GM18526 (cell line): ENCODE results near the gene TPBG.

Experiments used
- POLR2A ChIP-seq: IDR thresholded peaks from 3 replicates; pipeline ENCODE4 v1.6.1; 2011; ENCODE audit not compliant: insufficient read length; ENCODE audit errors: extremely low read depth

The TPBG gene

GRCh38 chr6:82365016-82365795 lies 1.6 kb downstream of the TPBG start:
- TF ChIP-seq POLR2A, result no peak

DNA sequence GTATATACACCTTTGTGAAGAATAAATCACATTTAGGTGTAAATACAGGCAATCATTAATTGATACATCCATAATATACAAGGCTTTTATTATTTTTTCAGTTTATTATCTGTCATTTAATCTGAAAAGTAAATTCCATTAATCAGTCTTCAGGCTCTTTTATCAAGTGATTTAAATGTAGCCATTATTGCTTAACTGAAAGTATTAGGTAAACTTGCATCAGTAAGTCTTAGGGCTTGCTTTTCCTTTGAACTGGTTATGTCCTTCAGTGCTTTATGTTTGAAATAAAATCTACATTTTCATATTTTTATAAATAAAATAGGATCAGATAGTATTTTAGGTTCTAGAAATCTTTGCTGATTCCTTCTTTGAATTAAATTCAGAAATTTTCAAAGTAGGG lies 4.1 kb downstream of the TPBG start:
- no peak for TF ChIP-seq POLR2A

- no peak for TF ChIP-seq POLR2A
Observed at GRCh38 chr6:82370788-82371187, 7.2 kb downstream of the TPBG start.

- no peak for TF ChIP-seq POLR2A
Observed at GRCh38 chr6:82371799-82372546, 8.4 kb downstream of the TPBG start.

DNA sequence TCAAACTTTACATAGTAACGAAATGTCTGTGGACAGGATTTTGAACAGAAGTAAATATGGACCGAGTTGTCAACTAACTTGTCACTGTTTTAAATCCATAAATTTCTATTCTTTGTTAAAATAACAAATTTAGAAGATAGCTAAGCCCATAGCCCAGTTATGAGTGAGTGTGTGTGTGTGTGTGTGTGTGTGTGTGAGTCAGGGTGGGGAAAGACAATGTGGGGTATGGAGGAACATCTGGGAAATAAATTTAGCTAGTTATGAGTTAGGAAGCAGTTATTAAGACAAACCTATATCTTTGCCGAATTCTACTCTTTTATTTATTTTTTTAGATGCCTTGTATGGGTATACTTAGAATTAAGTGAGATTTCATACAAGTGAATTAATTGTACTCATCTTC lies 9.0 kb downstream of the TPBG start:
- TF ChIP-seq POLR2A, result no peak

GRCh38 chr6:82374516-82374915 lies 10.9 kb downstream of the TPBG start:
- no peak for TF ChIP-seq POLR2A

- no peak for TF ChIP-seq POLR2A
Observed at GRCh38 chr6:82376636-82377035, 13.0 kb downstream of the TPBG start.

DNA sequence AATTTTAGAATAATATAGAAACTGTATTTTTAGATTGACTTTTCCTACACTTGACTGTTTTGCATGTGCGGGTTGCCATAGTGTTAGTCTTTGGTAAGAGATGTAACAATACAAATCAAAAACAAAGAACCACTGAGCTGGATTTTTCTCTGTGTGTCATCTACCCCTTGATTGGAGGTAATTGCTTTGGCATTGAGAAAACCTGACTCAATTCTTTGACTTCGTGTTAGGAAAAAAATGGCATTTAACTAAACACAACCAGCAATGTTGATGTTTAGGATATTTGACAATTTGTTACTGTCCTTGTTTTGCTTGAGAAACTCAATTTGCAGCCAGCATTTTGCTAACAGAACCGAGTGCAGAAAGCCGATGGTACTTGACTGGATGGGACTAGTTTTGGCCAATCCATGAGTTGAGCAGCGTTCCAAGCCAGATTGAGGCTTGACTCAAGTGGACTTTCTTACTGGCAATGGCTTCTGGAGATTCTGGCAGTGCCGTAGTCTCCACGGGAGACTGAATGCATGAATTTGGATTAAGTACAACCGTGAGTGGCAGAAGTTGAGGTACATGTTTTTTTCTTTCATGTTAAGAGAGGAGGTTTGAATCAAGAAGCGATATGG lies 17.1 kb downstream of the TPBG start:
- no peak for TF ChIP-seq POLR2A

GRCh38 chr6:82381278-82381677 lies 17.7 kb downstream of the TPBG start:
- TF ChIP-seq POLR2A, result no peak

DNA sequence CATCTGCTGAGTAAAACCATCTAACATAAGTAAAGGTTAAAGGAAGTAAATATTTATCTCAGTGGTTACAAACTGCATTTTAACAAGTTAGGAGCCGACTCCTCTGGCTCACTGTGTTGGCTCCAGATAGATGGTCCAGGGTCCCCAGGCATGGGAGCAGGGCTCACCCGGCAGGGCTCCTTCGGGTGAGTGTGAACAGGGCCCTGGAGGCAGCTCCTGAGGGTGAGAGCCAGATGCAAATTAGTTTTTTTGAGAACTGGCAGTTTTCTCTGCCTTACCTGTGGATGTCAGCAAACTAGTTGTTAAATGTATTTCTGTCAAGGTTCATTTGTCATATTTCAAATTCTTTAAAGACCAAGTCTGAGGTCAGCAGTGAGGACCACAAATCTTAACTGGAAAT lies 21.5 kb downstream of the TPBG start:
- TF ChIP-seq POLR2A, result no peak

DNA sequence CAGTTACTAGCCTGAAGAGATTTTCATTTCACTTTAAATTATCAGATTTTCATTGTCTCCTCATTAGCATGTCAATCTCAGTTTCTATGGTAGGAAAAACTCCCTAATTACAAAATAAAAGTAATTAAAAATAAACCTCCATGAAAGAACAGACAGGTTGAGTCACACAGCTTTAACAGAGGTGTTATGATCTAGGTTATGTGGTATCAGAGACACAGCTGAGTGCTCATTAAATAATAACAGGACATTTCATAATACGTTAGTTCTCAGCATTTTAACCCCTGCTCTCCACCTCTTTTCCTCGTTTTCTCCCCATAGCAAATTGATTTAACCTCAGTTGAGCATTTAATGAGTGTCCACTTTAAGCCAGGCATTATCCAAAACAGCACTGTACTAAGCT lies 21.9 kb downstream of the TPBG start:
- no peak for TF ChIP-seq POLR2A

DNA sequence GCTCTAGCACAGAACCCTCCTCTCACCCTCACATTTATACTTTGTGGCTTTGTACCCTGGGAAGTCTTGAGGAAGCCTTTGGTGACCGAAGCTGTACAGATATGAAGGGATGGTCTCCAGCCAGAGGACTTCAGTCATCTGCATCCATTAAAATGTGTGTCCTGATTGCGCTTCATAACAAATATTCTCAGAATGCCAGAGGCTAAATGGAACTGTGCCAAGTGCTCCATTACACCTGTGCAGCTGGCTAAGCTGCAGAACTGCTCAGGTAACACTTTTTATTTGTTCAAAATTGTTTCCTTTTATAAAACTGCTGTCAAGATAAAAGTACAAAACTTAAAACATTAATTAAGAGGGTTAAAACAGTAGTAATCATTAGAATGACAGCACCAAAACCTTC lies 22.3 kb downstream of the TPBG start:
- TF ChIP-seq POLR2A, result no peak

- TF ChIP-seq POLR2A, result no peak
Observed at GRCh38 chr6:82396964-82397751, 33.5 kb downstream of the TPBG start.

GRCh38 chr6:82397962-82398692 lies 34.5 kb downstream of the TPBG start:
- TF ChIP-seq POLR2A, result no peak
